Left hindlimb (tissue), 1 donor: ENCODE measurements around the gene HSPG2.

Source experiments
- DNase-seq: peaks from one replicate; pipeline ENCODE4 v3.0.0-alpha.2; 2018

Gene HSPG2

GRCh38 chr1:21878009-21878773, 58.9 kb downstream of the HSPG2 start:
- DNase-seq = no peak

DNA sequence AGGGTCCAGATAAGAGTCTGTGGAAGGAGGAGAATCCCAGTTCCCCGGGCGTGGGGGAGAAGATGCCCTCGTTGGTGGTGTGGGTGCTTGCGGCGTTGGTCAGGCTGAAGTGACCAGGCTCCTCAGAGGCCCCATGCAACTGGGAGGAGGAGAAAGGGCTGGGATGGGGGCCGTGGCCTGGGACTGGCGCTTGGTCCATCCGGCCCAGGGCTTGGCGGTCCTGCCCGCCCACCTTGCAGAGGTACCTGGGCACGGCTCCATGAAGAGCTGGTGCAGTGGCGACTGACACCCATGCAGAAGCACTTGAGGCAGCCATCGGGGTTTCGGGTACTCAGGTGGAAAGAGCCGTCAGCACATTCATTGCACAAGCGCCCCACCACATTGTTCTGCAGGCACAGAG, 60.8 kb downstream of the HSPG2 start:
- DNase-seq = no peak

DNA sequence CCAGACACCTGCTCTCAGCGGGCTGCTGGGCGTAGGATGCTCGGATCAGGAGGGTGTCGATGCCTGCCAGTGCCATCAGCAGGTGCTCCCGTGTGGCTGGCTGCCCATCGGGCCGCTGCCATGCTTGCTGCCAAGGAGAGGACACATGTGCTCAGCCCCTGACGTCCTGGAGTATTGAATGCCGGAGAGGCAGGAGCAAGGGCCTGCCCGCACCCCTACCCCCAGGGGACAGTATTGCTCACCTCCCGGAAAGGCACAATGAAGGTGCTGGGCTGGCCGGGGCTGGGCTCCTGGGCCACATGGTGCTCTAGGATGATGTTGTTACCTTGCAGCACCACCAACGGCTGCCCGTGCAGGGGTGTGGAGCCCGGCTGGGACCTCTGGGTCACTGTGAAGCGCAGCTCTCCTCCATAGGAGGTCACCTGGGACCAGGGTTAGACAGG, 61.5 kb downstream of the HSPG2 start:
- no peak for DNase-seq

DNA sequence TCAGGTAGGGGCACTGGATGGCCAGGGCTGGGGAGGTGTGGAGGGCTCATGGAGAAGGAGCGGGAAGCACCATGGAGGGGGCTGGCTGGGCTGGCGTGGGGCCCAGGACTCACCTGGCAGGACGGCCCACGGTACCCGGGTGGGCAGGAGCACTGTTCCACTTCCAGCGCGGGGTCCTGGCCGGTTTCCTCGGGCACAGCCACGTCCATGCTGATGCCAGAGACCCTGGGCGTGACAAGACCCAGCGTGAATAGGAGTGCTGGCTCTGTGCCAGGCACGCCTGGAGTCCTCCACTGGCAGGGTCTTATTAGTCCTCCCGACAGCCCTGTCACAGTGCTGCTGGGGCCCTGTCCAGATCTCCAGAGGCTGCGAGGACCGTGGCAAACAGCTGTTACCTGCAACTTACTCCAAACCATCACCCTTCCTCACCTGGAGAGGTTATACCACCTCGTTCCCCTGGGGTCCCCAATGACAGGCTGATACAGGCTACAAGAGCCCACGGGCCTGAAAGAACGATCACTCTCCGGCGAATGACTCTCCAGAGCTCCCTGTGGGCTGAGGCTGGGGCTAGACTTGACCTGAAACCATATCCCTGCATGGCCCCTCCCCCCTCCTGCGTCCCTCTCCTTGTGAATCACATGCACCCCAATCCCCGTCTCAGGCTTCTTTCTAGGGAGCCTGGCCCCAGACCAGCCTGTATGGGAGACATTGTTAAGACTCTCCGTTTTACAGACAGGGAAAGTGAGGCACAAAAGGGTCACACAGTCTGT, 62.1 kb downstream of the HSPG2 start:
- DNase-seq = no peak

DNA sequence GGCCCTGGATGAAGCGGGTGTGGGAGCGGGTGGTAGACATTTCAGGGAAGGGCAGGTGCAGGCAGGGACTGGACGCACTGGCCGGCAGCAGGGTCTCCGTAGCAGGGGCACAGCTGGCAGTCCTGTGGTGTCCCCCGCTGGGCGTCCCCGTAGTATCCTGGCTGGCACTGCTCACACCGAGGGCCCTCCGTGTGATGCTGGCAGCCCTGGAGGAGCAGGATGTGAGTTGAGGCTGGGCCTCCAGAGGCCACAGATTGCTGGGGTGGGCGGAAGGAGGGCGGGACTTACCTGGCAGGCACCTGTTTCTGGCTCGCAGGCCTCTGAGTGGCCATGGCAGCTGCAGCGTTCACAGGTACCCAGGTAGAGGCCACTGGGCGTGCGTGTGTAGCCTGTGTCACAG, 62.8 kb downstream of the HSPG2 start:
- no peak for DNase-seq

DNA sequence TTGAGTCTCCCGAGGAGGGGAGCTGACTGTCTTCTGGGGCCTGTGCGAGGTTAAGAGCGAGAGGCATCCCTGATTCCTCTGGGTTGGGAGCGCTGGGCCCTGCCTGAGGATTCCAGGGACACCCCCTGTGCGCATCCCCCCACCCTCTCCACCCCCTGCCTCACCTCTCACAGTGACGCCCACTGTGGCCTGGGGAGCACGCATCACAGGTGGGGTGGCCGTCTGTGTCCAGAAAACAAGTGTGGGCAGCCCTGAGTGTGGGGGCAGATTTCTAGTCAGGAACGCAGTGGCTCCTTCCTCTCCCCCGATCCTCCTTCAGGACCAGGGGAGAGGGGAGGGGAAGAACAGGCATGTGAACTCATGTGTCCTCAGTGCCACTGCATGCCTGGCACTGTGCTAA, 63.3 kb downstream of the HSPG2 start:
- no peak for DNase-seq

DNA sequence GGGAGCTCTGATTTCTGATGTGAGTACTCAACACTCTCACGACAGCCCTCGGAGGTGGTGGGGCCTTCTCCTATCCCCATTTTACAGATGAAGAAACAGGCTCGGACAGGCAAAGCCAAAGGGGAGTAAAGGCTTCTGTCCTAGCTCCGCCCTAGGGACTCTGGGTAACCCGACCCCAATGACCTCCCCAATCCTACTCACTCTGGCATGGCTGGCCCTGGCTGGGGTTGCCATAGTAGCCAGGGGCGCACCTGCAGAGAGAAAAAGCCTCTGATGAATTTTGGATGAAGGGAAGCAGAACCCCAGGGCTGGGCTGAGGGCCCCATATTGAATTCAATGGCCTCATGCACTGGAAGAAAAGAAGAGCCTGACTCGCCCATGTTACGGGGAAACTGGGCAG, 63.9 kb downstream of the HSPG2 start:
- DNase-seq = no peak

- DNase-seq = no peak
These were observed 64.5 kb downstream of the HSPG2 start for GRCh38 chr1:21872445-21873079.

DNA sequence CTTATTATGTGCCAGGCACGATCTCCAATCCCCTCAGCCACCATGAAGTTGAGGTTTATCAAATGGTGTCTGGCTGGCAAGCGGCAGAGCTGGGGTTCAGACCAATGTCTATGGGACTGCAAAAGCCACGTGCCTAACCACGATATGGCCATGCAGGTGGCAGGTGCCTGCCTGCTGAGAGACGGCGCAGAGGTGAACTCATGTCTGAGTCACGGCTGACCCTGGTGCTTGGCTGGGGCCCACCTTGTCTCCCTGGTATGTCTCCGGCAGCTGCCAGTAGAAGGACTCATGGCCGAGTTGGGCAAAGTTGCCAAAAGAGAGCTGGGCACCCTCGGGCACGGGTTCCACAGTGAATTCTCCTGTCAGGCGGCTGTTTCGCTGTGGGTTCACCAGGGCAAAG, 65.2 kb downstream of the HSPG2 start:
- no peak for DNase-seq

DNA sequence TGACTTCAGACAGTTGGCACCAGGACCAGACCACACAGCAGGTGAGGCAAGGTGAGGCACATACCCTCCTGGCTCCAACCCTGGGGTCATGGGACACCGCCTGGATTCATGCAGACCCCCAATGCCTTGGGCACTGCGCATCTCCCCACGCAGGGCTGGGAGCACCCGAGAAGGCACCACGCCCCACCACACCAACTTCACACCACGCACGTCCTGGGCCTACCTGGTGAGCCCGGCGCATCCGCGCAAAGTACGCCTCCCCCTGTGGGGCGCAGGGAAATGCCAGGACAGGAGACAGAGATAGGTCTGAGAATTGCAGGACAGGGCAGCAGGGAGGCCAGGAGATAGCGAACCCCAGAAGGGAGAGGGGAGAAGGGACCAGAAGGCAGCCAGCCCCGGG, 66.5 kb downstream of the HSPG2 start:
- DNase-seq = no peak

DNA sequence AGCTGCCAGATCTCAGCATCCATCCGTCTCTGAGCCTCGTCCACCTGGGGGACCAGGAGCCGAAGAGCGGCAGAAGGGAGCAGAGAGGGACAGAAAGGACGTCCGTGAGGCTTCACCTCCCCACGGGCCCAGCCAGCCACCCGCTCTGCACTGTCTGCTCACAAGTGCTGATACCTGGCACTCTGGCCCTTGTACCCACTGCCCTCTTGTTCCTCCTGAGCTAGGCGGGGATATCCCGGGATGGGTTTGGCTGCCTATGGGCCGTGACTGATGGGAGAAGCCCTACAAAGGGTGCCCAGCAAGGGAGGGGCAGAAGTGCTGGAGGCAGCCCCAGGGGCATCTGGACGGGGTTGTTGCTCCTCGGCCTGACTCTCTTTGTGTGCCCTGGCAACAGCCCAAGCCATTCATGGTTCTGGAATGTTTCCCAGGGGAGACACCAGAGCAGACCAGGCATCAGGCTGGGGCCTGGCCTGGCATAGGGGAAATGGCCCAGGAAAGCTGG, 67.4 kb downstream of the HSPG2 start:
- no peak for DNase-seq

- DNase-seq = no peak
These were observed 68.1 kb downstream of the HSPG2 start for GRCh38 chr1:21868941-21869454.

GRCh38 chr1:21868482-21868881, 68.6 kb downstream of the HSPG2 start:
- no peak for DNase-seq

GRCh38 chr1:21867451-21867996, 69.6 kb downstream of the HSPG2 start:
- DNase-seq = no peak

DNA sequence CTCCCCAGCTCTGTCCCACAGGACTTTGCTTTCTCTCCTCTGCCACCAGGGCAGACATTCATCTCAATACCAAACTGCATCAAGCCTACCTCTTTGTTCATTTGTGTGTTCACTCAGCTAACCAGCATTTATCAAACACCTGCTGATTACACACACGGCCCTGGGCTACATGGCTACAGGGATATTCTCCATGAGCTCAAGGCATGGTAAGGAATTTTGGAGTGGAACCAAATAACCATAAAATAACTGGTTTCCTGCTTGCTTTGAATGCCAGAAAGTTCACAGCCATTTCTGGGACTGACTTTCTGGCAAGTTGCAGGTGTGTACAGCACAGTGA, 70.4 kb downstream of the HSPG2 start:
- DNase-seq = no peak

GRCh38 chr1:21865943-21866706, 71.0 kb downstream of the HSPG2 start:
- DNase-seq = no peak

- no peak for DNase-seq
These were observed 71.5 kb downstream of the HSPG2 start for GRCh38 chr1:21865609-21865942.

DNA sequence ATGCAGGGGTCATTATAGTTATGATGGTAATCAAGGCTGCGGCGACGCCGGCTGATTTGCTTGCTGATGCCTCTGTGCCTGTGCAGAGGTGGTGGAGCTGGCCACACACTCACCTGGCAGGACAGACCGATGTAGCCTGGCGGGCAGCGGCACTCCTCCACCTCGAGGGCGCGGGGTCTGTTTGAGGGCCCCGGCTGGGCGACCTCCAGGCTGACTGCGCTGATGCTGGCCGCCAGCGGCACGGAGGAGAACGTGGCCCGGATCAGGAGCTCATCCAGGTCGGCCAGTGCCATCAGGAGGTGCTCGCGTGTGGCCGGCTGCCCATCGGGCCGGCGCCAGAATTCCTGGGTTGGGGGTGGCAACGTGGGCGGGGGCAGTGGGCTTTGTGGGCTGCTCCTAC, 72.4 kb downstream of the HSPG2 start:
- DNase-seq = no peak

GRCh38 chr1:21863981-21864380, 73.1 kb downstream of the HSPG2 start:
- no peak for DNase-seq

GRCh38 chr1:21861602-21862429, 75.3 kb downstream of the HSPG2 start:
- no peak for DNase-seq

DNA sequence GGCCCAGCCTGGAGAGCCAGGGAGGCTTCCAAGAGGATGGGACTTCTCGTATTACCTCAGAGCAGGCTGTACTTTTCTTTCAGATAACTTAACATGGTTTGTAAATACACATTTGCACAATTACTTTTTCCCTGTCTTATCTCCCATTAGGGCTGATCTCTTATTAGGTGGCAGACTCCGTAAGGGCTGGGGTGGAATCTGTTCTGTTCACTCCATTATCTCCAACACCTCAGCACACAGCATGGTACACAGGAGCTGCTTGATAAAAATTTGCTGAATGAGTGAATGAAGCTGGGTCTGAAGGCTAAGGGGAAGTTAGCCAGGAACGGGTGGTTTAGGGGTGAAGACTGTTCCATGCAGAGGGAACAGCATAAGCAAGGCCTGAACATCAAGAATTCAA, 76.1 kb downstream of the HSPG2 start:
- no peak for DNase-seq

GRCh38 chr1:21859669-21860179, 77.4 kb downstream of the HSPG2 start:
- no peak for DNase-seq
